Fibroblast of lung (primary cell): Measurements from ENCODE around the gene HMOX1. TPM values are rescaled to one million over a fixed set of nuclear protein-coding genes. Genes with fewer than 3 reads are reported as not detected.

ENCODE experiments used
- DNase-seq, 2 donors: peaks; one replicate each; pipeline versions ENCODE4 v3.0.0 to v3.0.0-alpha.2; 2010; ENCODE audit warnings: low read depth in 2 of 2
- H2AFZ ChIP-seq: 2 replicates; pipeline ENCODE4 v1.5.1; 2012; ENCODE audit warnings: low read length, control low read depth, inconsistent platforms
- H3K27ac ChIP-seq: 2 replicates; pipeline ENCODE4 v1.5.1; 2011; ENCODE audit warnings: low read length, control low read depth; ENCODE audit not compliant: insufficient read depth
- H3K27me3 ChIP-seq: 2 replicates; pipeline ENCODE4 v1.5.1; 2011; ENCODE audit warnings: mild to moderate bottlenecking, low read length; ENCODE audit not compliant: control insufficient read depth, insufficient read depth
- H3K36me3 ChIP-seq: 2 replicates; pipeline ENCODE4 v1.5.1; 2011; ENCODE audit warnings: low read length; ENCODE audit not compliant: control insufficient read depth, insufficient read depth
- H3K4me1 ChIP-seq: 2 replicates; pipeline ENCODE4 v1.5.1; 2011; ENCODE audit warnings: low read length; ENCODE audit not compliant: control insufficient read depth, insufficient read depth; ENCODE audit errors: extremely low read depth
- H3K4me2 ChIP-seq: 2 replicates; pipeline ENCODE4 v1.5.1; 2011; ENCODE audit warnings: low read length, control low read depth; ENCODE audit not compliant: insufficient read depth; ENCODE audit errors: extremely low read depth
- H3K4me3 ChIP-seq, 4 experiments: fragments of 200-600 bp in 1 of 4; sonication (generic) in 1 of 4; replicated peaks in 1 of 4; 2 replicates each; pipeline ENCODE4 v1.5.1; 2011 to 2016; ENCODE audit warnings: low read length in 4 of 4, low read depth in 3 of 4, mild to moderate bottlenecking in 3 of 4, control low read depth in 2 of 4, inconsistent platforms in 1 of 4, mixed read lengths in 1 of 4; ENCODE audit not compliant: insufficient read depth in 1 of 4; ENCODE audit errors: control extremely low read depth in 1 of 4
- H3K79me2 ChIP-seq: 2 replicates; pipeline ENCODE4 v1.5.1; 2012; ENCODE audit warnings: mild to moderate bottlenecking, low read length, inconsistent platforms; ENCODE audit not compliant: control insufficient read depth, insufficient read depth
- H3K9ac ChIP-seq: 2 replicates; pipeline ENCODE4 v1.5.1; 2011; ENCODE audit warnings: mild to moderate bottlenecking, low read length, control low read depth; ENCODE audit not compliant: insufficient read depth
- H3K9me3 ChIP-seq: 2 replicates; pipeline ENCODE4 v1.5.1; 2012; ENCODE audit warnings: low read depth, low read length; ENCODE audit not compliant: control insufficient read depth, insufficient read depth
- H4K20me1 ChIP-seq: 2 replicates; pipeline ENCODE4 v1.5.1; 2011; ENCODE audit warnings: low read length; ENCODE audit not compliant: control insufficient read depth, insufficient read depth; ENCODE audit errors: extremely low read depth
- CTCF ChIP-seq, 2 donors: IDR thresholded peaks in 1 of 2; conservative IDR thresholded peaks in 1 of 2; 1 replicate in 1 of 2; 2 replicates in 1 of 2; pipeline ENCODE4 v1.5.1; 2011 to 2012; ENCODE audit warnings: low read length in 2 of 2, control low read depth in 1 of 2, inconsistent platforms in 1 of 2, low read depth in 1 of 2, mild to moderate bottlenecking in 1 of 2
- EZH2 ChIP-seq: IDR thresholded peaks from 2 replicates; pipeline ENCODE4 v1.5.1; 2012; ENCODE audit warnings: low read length, control low read depth, mild to moderate bottlenecking; ENCODE audit errors: missing control alignments
- polyA plus RNA-seq, 2 donors: library from polyadenylated mRNA; depleted of rRNA in 1 of 2; stranded (reverse) in 1 of 2; unstranded in 1 of 2; fragments of >200 nt; gene quantifications; 2 replicates each; pipeline ENCODE4 v1.2.1, GENCODE V29; 2011 to 2012; ENCODE audit warnings: missing spikeins in 1 of 2
- total RNA-seq: library from RNA; depleted of rRNA; stranded (reverse); fragments of >200 nt; gene quantifications from 2 replicates; pipeline ENCODE4 v1.2.1, GENCODE V29; 2014

HMOX1 gene
- total and polyA plus RNA-seq, 2 donors (not counting 1 experiment from before 2014, with no cell fraction given), result 58.9 to 243 TPM

GRCh38 chr22:35383679-35384071 is 2.8 kb downstream of the HMOX1 start:
- peak overlapping the region in 1 of 4 experiments; percentile 87 for H3K4me3 ChIP-seq
- no peak for TF ChIP-seq CTCF (conservative IDR thresholded peaks at IDR 0.05 in 1 of 2, IDR thresholded peaks at IDR 0.05 in 1 of 2; ENCODE audit: low read depth in 1 of 2, low read length in 2 of 2)
- no peak for TF ChIP-seq EZH2
- no peak for DNase-seq
- peaks cover 17% of the 10 kb centered on the region for H3K36me3 ChIP-seq
- H3K27me3 ChIP-seq, result no peaks in the 10 kb centered on the region
- H2AFZ ChIP-seq, result no peak overlapping the region
- H3K4me1 ChIP-seq, result peaks cover 8% of the 10 kb centered on the region
- no peak overlapping the region for H3K9ac ChIP-seq
- H3K4me2 ChIP-seq, result no peak overlapping the region
- no peaks in the 10 kb centered on the region for H4K20me1 ChIP-seq
- no peaks in the 10 kb centered on the region for H3K9me3 ChIP-seq
- peaks cover 15% of the 10 kb centered on the region for H3K79me2 ChIP-seq
- H3K27ac ChIP-seq, result no peak overlapping the region

GRCh38 chr22:35384527-35384926 is 3.6 kb downstream of the HMOX1 start:
- H3K79me2 ChIP-seq, result peaks cover 15% of the 10 kb centered on the region
- DNase-seq, result no peak

GRCh38 chr22:35384975-35385588 is 4.2 kb downstream of the HMOX1 start:
- peaks cover 7% of the 10 kb centered on the region for H3K4me1 ChIP-seq
- no peak for DNase-seq
- no peaks in the 10 kb centered on the region for H4K20me1 ChIP-seq
- H2AFZ ChIP-seq, result no peak overlapping the region
- peaks cover 15% of the 10 kb centered on the region for H3K79me2 ChIP-seq
- peak overlapping the region in 1 of 4 experiments; percentile 30 for H3K4me3 ChIP-seq
- H3K4me2 ChIP-seq, result no peak overlapping the region
- no peaks in the 10 kb centered on the region for H3K9me3 ChIP-seq
- H3K27me3 ChIP-seq, result no peaks in the 10 kb centered on the region
- no peak overlapping the region for H3K9ac ChIP-seq
- H3K36me3 ChIP-seq, result peaks cover 25% of the 10 kb centered on the region
- TF ChIP-seq EZH2 (no peak), CTCF (conservative IDR thresholded peaks at IDR 0.05 in 1 of 2, IDR thresholded peaks at IDR 0.05 in 1 of 2; ENCODE audit: low read depth in 1 of 2, low read length in 2 of 2) (no peak)
- no peak overlapping the region for H3K27ac ChIP-seq

More at GRCh38 chr22:35384527-35384926, 3.6 kb downstream of the HMOX1 start:
- Histone ChIP-seq H3K4me3 (peak overlapping the region in 1 of 4 experiments; percentile 30), H3K4me2 (no peak overlapping the region), H3K4me1 (peaks cover 8% of the 10 kb centered on the region), H4K20me1 (no peaks in the 10 kb centered on the region), H3K36me3 (peaks cover 20% of the 10 kb centered on the region), H3K9me3 (no peaks in the 10 kb centered on the region), H2AFZ (no peak overlapping the region), H3K27me3 (no peaks in the 10 kb centered on the region), H3K27ac (no peak overlapping the region), H3K9ac (no peak overlapping the region)
- no peak for TF ChIP-seq CTCF (conservative IDR thresholded peaks at IDR 0.05 in 1 of 2, IDR thresholded peaks at IDR 0.05 in 1 of 2; ENCODE audit: low read depth in 1 of 2, low read length in 2 of 2)
